PC-3 (cell line): ENCODE results near the gene MRGPRX1. TPM values are rescaled to one million over a fixed set of nuclear protein-coding genes. Genes with fewer than 3 reads are reported as not detected.
"Not testable (repeated sequence)": the region's sequence is repeated elsewhere in the genome, so short reads cannot be mapped to it uniquely, and the experiment has no call there.

Experiments
- ATAC-seq: fragments of 200-7000 bp; cut with Tn5 transposase; 2 replicates; pipeline ENCODE4 v1.9.1; 2020; ENCODE audit warnings: mild to moderate bottlenecking, moderate library complexity
- BruUV-seq: library from RNA; stranded (reverse); fragments of 400-500 nt; replicated peaks from 2 replicates; lab custom pipeline; 2021; lab: Mats Ljungman, UMichigan
- CTCF ChIA-PET: fragments of 300-600 bp; sonication (Branson Sonifier 250); formaldehyde crosslinking; loops from one replicate; lab custom pipeline; 2022; ENCODE audit warnings: antibody characterized with exemption; lab: Charles Lee
- POLR2A ChIA-PET: fragments of 300-600 bp; sonication (Branson Sonifier 250); formaldehyde crosslinking; loops from one replicate; lab custom pipeline; 2022; ENCODE audit warnings: antibody characterized with exemption; ENCODE audit not compliant: unreplicated experiment; lab: Charles Lee
- DNase-seq: peaks from one replicate; pipeline ENCODE4 v3.0.0-alpha.2; 2015
- H2AFZ ChIP-seq: fragments of 300-600 bp; sonication (generic); 2 replicates; pipeline ENCODE4 v1.6.0; 2016; ENCODE audit warnings: antibody characterized with exemption, low read length
- H3F3A ChIP-seq: fragments of 300-600 bp; sonication (generic); one replicate; pipeline ENCODE4 v1.6.0; 2017; ENCODE audit warnings: antibody characterized with exemption, low read length, control low read depth, mild to moderate bottlenecking; ENCODE audit not compliant: unreplicated experiment
- H3K27ac ChIP-seq: fragments of 300-600 bp; sonication (generic); 2 replicates; pipeline ENCODE4 v1.5.1; 2016; ENCODE audit warnings: mild to moderate bottlenecking, low read length
- H3K27me3 ChIP-seq: fragments of 300-600 bp; sonication (generic); 2 replicates; pipeline ENCODE4 v1.6.1; 2016; ENCODE audit warnings: low read length, mixed read lengths
- H3K36me3 ChIP-seq: fragments of 300-600 bp; sonication (generic); 2 replicates; pipeline ENCODE4 v1.6.1; 2016; ENCODE audit warnings: low read depth, mixed run types, low read length, mixed read lengths
- H3K4me1 ChIP-seq: fragments of 300-600 bp; sonication (generic); 2 replicates; pipeline ENCODE4 v1.5.1; 2016; ENCODE audit warnings: low read length; ENCODE audit not compliant: insufficient read depth
- H3K4me2 ChIP-seq: fragments of 300-600 bp; sonication (generic); 2 replicates; pipeline ENCODE4 v1.6.0; 2016; ENCODE audit warnings: low read length
- H3K4me3 ChIP-seq: fragments of 300-600 bp; sonication (generic); 2 replicates; pipeline ENCODE4 v1.5.1; 2016; ENCODE audit warnings: mild to moderate bottlenecking, low read length, mixed read lengths
- H3K79me2 ChIP-seq: fragments of 300-600 bp; sonication (generic); 2 replicates; pipeline ENCODE4 v1.6.1; 2017; ENCODE audit warnings: low read length, mixed read lengths
- H3K9ac ChIP-seq: fragments of 300-600 bp; sonication (generic); 2 replicates; pipeline ENCODE4 v1.6.0; 2016; ENCODE audit warnings: mild to moderate bottlenecking, low read length
- H3K9me2 ChIP-seq: fragments of 300-600 bp; sonication (generic); replicated peaks from 2 replicates; pipeline ENCODE4 v1.6.1; 2016; ENCODE audit warnings: mixed run types, low read length, mixed read lengths
- H3K9me3 ChIP-seq: fragments of 300-600 bp; sonication (generic); 2 replicates; pipeline ENCODE4 v1.6.1; 2016; ENCODE audit warnings: low read length, mixed read lengths
- H4K20me1 ChIP-seq: fragments of 300-600 bp; sonication (generic); 2 replicates; pipeline ENCODE4 v1.6.1; 2016; ENCODE audit warnings: low read length, mixed read lengths
- EZH2 ChIP-seq: fragments of 300-600 bp; sonication (generic); IDR thresholded peaks from one replicate; pipeline ENCODE4 v1.6.1; 2017; ENCODE audit warnings: antibody characterized with exemption, mild to moderate bottlenecking, low read length; ENCODE audit not compliant: unreplicated experiment
- intact Hi-C: fragments of 100-400 bp; cut with micrococcal nuclease; formaldehyde crosslinking; loops from 2 replicates; pipeline ENCODE4 v1.9.0; 2023
- total RNA-seq: library from RNA; depleted of rRNA; stranded (reverse); fragments of >200 nt; gene quantifications from 2 replicates; pipeline ENCODE4 v1.2.3, GENCODE V29; 2014
- TF ChIP-seq, protein P1 (sequence below): fragments of 300-600 bp; sonication (generic); conservative IDR thresholded peaks from 2 replicates; pipeline ENCODE4 v1.5.1; 2017; ENCODE audit warnings: antibody characterized with exemption, low read depth, mild to moderate bottlenecking, low read length

MRGPRX1 gene
- total RNA-seq, 1 experiment from 2014 or later = not detected

DNA sequence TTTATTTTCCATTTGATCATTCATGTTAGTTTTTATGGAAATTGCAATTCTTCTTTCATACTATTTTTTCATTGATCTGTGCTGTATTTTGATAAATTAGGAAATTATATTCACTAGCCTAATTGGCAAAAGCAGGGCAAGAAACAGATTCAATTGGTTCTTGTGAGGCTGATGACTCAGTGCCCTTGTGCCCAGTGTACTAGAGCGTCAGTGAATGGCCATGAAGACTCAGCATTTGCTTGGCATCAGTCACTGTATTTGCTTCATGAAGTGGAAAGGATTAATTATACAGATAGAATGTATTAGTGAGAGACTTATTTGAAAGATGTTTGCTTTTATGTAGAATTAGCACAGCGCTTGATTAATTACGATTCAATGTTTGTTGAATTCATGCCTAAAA lies 31.8 kb downstream of the MRGPRX1 start:
- no peak overlapping the region for H3K9ac ChIP-seq
- H3K9me3 ChIP-seq = no peaks in the 10 kb centered on the region
- no peak overlapping the region for H2AFZ ChIP-seq
- ATAC-seq (no peak), DNase-seq (no peak)
- ChIA-PET CTCF (no interaction called here), POLR2A (no interaction called here)
- TF ChIP-seq EZH2 = no peak
- TF ChIP-seq, protein P1, sequence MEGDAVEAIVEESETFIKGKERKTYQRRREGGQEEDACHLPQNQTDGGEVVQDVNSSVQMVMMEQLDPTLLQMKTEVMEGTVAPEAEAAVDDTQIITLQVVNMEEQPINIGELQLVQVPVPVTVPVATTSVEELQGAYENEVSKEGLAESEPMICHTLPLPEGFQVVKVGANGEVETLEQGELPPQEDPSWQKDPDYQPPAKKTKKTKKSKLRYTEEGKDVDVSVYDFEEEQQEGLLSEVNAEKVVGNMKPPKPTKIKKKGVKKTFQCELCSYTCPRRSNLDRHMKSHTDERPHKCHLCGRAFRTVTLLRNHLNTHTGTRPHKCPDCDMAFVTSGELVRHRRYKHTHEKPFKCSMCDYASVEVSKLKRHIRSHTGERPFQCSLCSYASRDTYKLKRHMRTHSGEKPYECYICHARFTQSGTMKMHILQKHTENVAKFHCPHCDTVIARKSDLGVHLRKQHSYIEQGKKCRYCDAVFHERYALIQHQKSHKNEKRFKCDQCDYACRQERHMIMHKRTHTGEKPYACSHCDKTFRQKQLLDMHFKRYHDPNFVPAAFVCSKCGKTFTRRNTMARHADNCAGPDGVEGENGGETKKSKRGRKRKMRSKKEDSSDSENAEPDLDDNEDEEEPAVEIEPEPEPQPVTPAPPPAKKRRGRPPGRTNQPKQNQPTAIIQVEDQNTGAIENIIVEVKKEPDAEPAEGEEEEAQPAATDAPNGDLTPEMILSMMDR = no peak
- BruUV-seq = no TSS peak
- H4K20me1 ChIP-seq = no peaks in the 10 kb centered on the region
- H3K4me3 ChIP-seq = no peak overlapping the region
- intact Hi-C loops = no loop called here
- H3K27me3 ChIP-seq = peaks cover 63% of the 10 kb centered on the region
- H3F3A ChIP-seq = no peaks in the 10 kb centered on the region
- H3K4me2 ChIP-seq = no peak overlapping the region
- no peak overlapping the region for H3K27ac ChIP-seq
- H3K79me2 ChIP-seq = no peaks in the 10 kb centered on the region
- no peaks in the 10 kb centered on the region for H3K9me2 ChIP-seq
- no peaks in the 10 kb centered on the region for H3K36me3 ChIP-seq
- no peaks in the 10 kb centered on the region for H3K4me1 ChIP-seq

DNA sequence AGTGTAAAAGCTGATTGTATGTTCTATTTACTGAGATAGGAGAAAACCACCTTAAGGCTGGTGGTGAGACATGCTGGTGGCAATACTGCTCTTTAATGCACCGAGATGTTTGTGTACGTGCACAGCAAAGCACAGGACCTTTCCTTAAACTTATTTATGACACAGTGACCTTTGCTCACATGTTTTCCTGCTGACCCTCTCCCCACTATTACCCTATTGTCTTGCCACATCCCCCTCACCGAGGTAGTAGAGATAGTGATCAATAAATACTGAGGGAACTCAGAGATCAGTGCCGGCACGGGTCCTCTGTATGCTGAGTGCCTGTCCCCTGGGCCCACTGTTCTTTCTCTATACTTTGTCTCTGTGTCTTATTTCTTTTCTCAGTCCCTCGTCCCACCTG lies 38.6 kb downstream of the MRGPRX1 start:
- BruUV-seq, ATAC-seq, H3K4me3 ChIP-seq, H4K20me1 ChIP-seq, DNase-seq, intact Hi-C loops, H3K9ac ChIP-seq, H3K9me2 ChIP-seq, H3K4me1 ChIP-seq, H3K9me3 ChIP-seq, H2AFZ ChIP-seq, CTCF ChIA-PET, POLR2A ChIA-PET, H3K36me3 ChIP-seq, H3K79me2 ChIP-seq, H3K27ac ChIP-seq, H3K4me2 ChIP-seq, H3F3A ChIP-seq: not testable (repeated sequence)
- peaks cover 30% of the 10 kb centered on the region for H3K27me3 ChIP-seq

DNA sequence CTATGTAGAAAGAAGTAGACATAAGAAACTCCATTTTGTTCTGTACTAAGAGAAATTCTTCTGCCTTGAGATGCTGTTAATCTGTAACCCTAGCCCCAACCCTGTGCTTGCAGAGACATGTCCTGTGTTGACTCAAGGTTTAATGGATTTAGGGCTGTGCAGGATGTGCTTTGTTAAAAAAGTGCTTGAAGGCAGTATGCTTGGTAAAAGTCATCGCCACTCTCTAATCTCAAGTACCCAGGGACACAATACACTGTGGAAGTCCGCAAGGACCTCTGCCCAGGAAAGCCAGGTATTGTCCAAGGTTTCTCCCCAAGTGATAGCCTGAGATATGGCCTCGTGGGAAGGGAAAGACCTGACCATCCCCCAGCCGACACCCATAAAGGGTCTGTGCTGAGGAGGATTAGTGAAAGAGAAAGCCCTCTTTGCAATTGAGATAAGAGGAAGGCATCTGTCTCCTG lies 39.0 kb downstream of the MRGPRX1 start:
- CTCF ChIA-PET, H3K27ac ChIP-seq, ATAC-seq, H3K36me3 ChIP-seq, H2AFZ ChIP-seq, DNase-seq, H3K9me3 ChIP-seq, H3F3A ChIP-seq, H3K4me2 ChIP-seq, H3K79me2 ChIP-seq, BruUV-seq, H4K20me1 ChIP-seq, POLR2A ChIA-PET, H3K4me3 ChIP-seq, H3K9me2 ChIP-seq, H3K9ac ChIP-seq, H3K4me1 ChIP-seq, intact Hi-C loops: not testable (repeated sequence)
- H3K27me3 ChIP-seq = peaks cover 30% of the 10 kb centered on the region

DNA sequence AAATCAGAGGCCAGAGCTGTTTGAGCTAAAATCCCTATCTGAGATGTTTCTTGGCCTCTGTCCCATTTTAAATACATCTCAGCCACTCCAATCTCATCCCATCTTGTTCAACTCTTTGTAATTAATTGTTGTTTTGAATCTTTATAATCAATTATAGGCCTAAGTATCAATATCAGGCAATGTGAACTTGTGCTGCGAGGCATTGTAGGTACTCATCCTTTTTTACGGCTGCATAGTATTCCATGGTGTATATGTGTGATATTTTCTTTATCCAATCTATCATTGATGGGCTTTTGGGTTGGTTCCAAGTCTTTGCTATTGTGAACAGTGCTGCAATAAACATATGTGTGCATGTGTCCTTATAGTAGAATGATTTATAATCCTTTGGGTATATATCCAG lies 47.5 kb downstream of the MRGPRX1 start:
- H3K4me1 ChIP-seq, H3K4me2 ChIP-seq, CTCF ChIA-PET, H3K9ac ChIP-seq, H4K20me1 ChIP-seq, BruUV-seq, H3K9me2 ChIP-seq, ATAC-seq, POLR2A ChIA-PET, intact Hi-C loops, H3K36me3 ChIP-seq, H3F3A ChIP-seq, H3K27ac ChIP-seq, DNase-seq, H3K9me3 ChIP-seq, H3K4me3 ChIP-seq, H3K79me2 ChIP-seq, H2AFZ ChIP-seq: not testable (repeated sequence)
- peaks cover 52% of the 10 kb centered on the region for H3K27me3 ChIP-seq
